GM19240 (cell line): ENCODE measurements around the gene HSPA1B.
"Not testable (repeated sequence)": the region's sequence is repeated elsewhere in the genome, so short reads cannot be mapped to it uniquely, and the experiment has no call there.

ENCODE experiments used
- DNase-seq: peaks from one replicate; pipeline ENCODE4 v3.0.0; 2011; ENCODE audit warnings: low spot score; ENCODE audit not compliant: insufficient read length

The HSPA1B gene

DNA sequence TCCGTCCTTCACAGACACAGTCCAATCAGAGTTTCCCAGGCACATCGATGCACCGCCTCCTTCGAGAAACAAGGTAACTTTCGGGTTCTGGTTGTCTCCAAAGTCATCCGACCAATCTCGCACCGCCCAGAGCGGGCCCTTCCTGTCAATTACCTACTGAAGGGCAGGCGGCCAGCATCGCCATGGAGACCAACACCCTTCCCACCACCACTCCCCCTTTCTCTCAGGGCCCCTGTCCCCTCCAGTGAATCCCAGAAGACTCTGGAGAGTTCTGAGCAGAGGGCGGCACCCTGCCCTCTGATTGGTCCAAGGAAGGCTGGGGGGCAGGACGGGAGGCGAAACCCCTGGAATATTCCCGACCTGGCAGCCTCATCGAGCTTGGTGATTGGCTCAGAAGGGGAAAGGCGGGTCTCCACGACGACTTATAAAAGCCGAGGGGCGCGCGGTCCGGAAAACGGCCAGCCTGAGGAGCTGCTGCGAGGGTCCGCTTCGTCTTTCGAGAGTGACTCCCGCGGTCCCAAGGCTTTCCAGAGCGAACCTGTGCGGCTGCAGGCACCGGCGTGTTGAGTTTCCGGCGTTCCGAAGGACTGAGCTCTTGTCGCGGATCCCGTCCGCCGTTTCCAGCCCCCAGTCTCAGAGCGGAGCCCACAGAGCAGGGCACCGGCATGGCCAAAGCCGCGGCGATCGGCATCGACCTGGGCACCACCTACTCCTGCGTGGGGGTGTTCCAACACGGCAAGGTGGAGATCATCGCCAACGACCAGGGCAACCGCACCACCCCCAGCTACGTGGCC is at the start of gene HSPA1B:
Gene HSPA1B, plus strand, starts transcription at position 453 of the 794 bp plus-strand sequence. Its CDS starts 213 bp downstream, at position 666.
- DNase-seq = peak; percentile 69

DNA sequence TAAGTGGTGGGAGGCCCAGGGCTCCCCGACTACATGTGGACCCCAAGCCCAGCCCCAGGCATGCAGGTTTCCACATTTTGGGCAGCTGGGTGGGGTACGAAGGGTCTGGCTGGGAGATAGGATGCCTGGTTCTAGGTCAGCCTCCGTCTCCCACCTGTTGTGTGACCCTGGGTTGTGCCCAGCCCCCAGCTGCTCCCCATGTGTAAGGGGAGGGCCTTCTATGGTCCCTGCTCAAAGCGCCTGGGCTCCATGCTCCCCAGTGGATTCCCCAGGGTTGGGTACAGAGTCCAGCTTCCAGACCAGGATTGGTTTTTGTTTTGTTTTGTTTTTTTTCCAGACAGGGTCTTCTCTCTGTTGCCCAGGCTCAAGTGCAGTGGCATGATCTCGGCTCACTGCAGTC is 49.3 kb upstream of the HSPA1B start:
- no peak for DNase-seq

- no peak for DNase-seq
Measured at GRCh38 chr6:31778999-31779885, 48.3 kb upstream of the HSPA1B start.

DNA sequence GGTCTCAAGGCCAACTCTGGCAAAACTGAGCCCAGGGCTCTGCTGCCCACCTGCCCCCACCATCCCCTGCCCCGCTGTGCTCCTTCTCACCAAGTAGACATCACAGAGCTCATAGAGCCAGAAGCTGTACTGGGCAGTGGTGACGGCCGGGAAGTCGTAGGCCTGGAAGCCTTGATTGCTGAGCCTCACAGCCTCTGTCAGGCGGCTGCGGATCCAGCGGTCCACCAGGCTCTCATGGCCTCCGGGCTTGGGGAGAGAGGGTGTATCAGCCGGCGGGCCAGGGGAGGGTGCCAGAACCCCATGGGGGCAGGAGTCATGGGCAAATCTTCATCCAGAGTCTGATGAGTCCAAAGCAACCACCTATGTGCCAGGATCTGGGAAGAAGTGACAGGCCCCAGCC is 47.6 kb upstream of the HSPA1B start:
- no peak for DNase-seq

- DNase-seq = no peak
Measured at GRCh38 chr6:31780507-31781243, 46.9 kb upstream of the HSPA1B start.

DNA sequence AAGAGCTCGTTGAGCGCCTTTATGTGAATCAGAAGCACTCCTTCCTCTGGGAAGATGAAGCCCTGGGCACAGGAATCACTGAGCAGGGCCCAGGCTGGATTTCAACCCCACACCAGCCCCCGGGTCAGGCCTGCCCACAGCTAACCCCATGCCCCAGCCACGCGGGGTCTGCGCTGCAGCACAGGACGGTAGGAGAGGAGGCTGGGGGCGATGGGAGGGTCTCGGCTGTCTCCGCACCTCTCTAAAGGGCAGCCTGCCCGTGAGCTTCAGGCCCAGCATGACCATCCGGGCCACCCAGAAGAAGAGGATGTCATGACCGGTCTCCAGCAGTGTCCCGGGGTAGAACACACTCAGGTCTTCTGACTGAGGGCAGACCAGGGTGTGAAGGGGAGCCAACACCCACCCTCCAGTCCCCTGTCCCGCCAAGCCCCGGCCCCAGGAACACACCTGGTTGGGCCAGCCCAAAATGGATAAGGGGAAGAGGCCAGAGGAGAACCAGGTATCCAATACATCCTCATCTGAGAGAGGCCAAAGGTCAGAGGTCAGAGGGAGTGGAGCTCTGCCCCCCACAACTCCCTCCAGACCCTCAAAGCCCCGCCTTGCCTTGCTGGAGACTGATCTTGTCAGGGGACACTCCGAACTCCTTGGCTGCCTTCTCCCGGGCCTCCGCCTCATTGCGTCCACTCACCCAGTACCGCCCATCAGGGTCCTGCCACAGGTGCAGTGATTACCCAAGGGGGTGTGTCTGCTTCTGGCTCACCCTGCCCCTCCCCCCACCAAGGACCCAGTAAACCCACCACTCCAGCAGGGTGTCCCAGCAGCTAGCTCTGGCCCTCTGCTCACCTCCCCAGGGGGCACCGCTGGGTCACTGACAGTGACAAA is 46.1 kb upstream of the HSPA1B start:
- DNase-seq = no peak

DNA sequence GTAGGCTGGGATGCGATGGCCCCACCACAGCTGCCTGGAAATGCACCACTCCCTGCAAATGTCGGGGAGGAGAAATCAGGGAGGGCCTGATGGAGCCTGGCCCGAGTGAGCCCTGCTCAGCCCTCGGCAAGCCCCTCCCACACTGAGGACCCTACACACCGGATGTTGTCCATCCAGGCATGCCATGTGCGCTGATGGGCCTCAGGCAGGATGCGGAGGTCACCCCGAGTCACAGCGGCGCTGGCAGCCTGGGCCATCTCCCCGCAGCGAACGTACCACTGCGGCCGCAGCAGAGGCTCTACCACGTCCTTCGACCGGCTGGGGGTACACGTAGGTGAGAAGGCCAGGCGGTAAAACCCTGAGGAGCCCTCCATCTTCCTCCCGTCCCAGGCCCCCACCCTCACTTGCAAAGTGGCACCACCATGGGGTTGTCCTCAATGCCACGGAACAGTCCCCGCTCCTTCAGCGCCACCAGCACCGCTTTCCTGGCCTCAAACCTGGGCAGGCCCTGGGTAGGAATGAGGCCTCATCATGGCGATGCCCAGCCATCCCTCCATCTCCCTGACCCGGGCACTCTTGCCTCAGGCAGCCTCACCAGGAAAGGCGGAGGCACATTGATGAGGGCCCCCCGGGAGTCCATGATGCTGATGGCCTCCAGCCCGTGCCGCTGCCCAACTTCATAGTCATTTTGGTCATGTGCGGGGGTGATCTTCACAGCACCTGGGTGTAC is 45.2 kb upstream of the HSPA1B start:
- DNase-seq = no peak

DNA sequence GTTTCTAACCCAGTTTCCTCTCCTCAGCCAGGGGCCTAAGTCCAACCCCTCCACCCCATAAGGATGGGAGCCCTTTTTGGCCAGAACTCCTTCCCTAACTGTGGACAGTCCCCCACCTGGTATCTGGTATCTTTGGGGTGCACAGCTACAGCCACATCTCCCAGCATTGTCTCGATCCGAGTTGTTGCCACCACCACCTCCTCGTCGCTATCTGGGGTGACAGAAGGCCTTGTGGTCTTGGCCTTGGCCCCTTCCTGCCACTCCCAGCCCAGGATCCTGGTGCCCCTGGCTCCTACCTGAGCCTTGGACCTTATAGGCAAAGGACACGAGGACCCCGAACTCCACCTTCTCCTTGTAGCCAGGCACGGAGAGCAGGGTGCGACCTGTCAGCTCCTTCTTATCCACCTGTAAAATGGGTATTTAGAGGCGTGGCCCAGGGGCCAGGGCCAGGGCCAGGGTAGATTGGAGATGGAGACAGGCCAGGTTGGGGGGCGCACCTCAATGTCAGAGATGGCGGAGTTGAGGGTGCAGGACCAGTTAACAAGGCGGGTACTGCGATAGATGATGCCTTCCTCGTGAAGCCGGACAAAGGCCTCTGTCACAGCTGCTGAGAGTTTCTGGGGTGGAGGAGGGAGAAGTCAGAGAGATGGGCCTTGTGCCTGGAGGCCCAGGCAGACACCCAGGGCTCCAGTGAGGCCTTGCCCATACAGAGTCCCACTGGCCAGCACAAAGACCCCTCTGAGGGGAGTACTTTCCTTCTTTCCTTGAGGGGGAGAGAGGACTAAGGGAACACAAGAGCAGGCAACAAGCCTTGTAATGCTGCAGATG is 43.2 kb upstream of the HSPA1B start:
- no peak for DNase-seq

- no peak for DNase-seq
Measured at GRCh38 chr6:31785475-31785874, 42.1 kb upstream of the HSPA1B start.

- no peak for DNase-seq
Measured at GRCh38 chr6:31791324-31792089, 36.0 kb upstream of the HSPA1B start.

DNA sequence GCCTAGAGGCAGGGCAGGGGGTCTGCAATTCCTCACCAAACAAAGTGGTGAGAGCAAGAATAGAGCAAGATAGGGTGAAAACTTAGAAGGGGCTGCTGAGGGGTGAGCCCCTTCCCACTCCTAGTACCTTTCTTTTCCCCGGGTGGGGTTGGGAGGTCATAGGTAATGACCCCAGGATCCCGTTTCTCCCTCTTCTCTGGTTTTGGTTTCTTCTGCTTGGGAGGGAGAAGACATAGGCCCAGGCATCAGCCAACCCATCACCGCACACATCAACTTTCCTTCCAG is 35.5 kb upstream of the HSPA1B start:
- no peak for DNase-seq

GRCh38 chr6:31792761-31793171 is 34.8 kb upstream of the HSPA1B start:
- no peak for DNase-seq

DNA sequence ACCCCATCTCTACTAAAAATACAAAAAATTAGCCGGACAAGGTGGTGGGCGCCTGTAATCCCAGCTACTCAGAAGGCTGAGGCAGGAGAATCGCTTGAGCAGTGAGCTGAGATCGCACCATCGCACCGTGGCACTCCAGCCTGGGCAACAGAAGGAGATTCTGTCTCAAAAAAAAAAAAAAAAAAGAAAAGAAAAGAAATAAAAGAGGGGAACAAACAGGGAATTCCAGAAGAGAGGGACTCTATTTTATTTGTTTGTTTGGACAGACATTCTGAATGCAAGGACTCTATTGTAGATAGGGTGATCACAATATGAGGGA is 33.7 kb upstream of the HSPA1B start:
- not testable (repeated sequence) for DNase-seq

GRCh38 chr6:31794294-31794865 is 33.2 kb upstream of the HSPA1B start:
- DNase-seq = no peak

GRCh38 chr6:31794866-31795615 is 32.5 kb upstream of the HSPA1B start:
- DNase-seq = no peak

DNA sequence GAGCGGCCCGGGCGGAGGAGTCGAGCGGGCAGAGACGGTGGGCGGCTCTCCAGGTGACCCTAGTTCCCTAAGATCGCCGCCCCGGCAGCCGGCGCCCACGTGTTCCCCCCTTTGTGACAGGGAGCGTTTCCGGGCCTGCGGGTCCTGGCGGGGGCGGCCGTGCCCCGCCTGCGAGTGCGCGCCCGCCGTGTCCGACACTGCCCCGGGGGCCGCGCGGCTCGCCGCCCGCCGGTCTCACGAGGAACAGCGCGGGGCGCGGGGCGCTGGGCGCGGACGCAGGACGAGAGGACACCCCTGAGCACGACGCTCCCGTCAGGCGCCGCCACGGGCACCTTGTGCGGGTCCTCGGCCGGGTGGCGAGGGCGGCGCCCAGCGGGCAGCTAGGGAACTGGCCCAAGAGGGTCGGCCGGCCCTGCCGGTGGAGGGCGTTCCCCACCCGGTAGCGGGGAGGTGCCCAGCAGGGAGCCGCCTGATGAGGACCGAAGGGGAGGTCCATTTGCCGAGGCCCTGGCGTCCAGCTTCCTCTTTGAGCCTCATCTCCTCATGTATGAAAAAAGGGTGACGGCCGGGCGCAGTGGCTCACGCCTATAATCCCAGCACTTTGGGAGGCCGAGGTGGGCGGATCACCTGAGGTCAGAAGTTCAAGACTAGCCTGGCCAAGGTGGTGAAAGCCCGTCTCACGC is 31.8 kb upstream of the HSPA1B start, which contains the start of gene VARS1:
Gene VARS1, minus strand, starts transcription at position 137 of the 683 bp plus-strand sequence. CDS start 535 bp downstream, outside the sequence.
- peak; percentile 90 for DNase-seq

DNA sequence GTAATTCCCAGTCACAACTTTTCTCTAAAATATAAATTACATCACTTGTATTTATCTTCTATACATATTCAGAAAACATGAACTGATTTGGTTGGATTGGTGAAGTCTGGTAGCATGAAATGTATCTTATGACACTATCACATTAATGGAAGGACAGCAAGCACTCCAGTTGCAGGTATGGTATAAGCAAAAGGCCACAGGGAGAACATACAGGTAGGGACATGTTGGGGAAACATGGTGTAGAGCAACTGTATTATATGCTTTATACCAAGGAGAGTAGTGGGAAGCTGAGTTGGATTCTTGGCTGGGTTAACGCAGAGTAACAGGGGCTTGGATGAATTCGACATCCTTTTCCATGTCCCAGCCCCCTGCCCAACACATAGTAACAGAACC is 30.5 kb upstream of the HSPA1B start:
- no peak for DNase-seq
